GM18502 (cell line): Measurements from ENCODE around the gene JPT2.

Source experiments
- ATAC-seq: cut with Tn5 transposase; IDR thresholded peaks from one replicate; pipeline ENCODE4 v1.9.1; 2021; ENCODE audit warnings: mild to moderate bottlenecking; ENCODE audit not compliant: unreplicated experiment, poor library complexity

Gene JPT2

DNA sequence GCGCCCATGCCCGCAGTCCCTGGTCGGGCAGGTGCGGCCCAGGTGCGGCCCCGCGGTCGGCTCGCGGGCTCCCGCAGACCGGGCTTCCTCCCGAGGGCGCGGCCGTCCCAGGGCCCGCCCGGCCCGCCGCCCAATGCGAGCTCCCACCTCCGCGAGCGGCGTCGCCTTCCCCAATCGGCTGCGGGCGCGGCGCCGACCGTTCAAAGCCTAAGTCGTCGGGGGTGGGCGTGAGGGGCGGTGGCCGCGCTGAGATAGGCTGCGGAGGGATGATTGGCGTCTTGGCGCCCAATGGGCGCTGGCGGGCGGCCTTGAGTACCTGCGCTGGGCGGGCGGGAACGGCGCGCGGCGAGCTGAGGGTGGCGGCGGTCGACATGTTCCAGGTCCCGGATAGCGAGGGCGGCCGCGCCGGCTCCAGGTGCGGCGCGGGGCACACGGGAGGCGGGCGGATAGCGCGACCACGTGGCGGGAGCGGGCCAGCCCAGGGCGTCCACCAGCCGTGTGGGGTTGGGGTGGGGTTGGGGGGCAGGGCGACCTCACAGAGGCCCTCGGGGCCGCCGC lies at the start of gene JPT2:
JPT2 (plus strand) TSS at position 338 of the 558 bp plus-strand sequence; CDS start at position 372, 34 bp downstream.
- ATAC-seq, result peak; percentile 95

GRCh38 chr16:1630450-1631213 lies 47.4 kb upstream of the JPT2 start:
- ATAC-seq, result no peak

GRCh38 chr16:1631230-1631629 lies 46.8 kb upstream of the JPT2 start:
- ATAC-seq, result no peak

DNA sequence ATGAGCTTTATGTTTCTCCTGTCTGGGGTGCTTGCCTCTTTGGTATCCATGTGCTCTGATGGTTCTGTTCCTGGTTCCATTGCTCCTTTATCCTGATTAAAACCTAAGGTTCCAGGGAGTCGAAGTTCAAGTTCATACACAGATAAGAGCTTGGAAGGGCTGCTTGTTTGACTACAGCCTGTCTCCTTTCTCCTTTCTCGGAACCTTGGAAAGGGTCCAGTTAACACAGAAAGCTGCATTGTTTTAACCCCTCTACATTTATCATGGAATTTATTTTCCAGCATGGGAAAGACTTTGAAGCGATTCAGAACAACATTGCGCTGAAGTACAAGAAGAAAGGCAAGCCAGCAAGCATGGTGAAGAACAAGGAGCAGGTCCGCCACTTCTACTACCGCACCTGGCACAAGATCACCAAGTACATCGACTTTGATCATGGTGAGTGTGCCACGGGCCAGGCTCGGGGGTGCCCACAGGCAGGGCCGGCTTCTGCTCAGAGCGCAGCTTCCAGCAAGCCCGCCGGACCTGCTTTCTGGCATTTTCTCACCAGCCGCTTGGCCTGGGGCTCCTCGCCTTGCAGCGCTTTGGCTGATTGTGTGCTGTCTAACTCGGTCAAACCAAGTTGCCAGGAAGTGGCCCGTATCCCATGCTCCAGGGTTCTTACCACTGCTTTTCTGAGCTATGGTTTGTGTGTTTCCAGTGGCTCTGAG lies 46.0 kb upstream of the JPT2 start:
- ATAC-seq, result no peak

DNA sequence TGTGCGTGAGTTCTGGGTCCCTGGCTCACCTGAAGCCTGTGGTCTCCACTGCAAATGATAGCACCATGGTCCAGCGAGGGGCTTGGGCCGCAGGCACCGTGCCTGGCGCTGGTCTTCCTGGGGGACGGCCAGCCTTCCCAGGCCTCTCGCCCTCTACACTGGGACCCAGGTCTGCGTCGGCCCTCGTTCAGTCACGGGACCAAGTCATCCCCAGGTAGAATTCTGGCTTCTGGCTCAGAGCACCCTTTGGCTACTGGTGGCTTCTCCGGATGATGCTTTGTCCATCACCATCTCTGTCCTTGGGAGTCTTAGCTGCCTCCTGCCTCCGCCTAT lies 45.5 kb upstream of the JPT2 start:
- ATAC-seq, result no peak

DNA sequence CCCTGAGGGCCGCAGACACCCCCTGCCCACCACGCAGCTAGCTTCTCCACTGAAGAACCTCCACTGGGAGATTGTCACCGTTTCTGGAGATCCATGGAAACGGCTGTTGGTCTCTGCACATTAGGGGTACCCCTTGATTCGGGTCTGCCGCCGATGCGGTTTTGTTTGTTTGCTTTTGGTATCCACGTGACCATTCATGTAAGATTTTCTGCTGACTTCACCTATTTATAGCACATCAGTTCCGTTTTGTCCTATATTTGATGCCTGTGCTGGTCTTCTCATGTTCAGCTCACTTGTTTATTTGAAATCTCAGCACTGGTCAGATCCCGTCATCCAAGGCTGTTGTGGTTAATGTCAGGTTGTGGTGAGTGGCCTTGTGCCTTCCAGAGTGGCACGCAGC lies 44.8 kb upstream of the JPT2 start:
- ATAC-seq, result no peak

- ATAC-seq, result no peak
Observed at GRCh38 chr16:1634541-1634940, 43.5 kb upstream of the JPT2 start.

GRCh38 chr16:1635070-1635469 lies 43.0 kb upstream of the JPT2 start:
- ATAC-seq, result no peak

DNA sequence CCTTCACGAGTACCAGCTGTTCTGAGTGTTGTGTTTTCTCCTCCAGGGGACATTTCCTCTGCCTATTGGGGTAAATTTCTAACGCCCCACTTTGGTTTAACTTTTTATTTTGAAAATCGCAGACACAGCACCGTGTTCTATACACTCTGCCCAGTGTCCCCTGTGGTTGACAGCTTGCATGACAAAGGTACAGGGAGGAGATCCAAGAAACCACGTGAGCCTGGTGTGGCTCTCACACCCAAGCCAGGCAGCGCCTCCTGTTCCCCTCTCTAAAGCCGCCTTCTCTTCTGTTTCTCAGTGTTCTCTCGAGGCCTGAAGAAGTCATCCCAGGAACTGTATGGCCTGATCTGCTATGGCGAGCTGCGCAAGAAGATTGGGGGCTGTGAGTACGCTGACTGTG lies 40.6 kb upstream of the JPT2 start:
- no peak for ATAC-seq

DNA sequence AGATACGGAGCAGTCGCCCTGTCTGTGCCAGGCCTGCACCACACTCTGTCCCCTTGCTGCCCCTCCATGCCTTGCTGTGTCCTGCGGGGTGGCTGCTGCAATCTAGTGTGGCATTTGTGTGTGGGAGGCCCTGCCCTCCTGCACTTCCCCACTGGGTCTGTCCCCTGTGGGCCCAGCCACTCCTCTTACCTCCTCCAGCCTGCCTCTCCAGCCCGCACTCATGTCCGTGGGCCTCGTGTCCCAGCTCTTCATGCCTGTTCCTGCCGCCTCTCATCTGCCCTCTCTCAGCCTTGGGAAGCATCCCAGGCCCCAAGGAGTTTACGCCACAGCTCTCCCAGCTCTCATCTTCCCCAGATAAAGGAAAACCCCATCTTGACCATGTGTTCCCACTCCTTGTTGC lies 39.3 kb upstream of the JPT2 start:
- no peak for ATAC-seq

DNA sequence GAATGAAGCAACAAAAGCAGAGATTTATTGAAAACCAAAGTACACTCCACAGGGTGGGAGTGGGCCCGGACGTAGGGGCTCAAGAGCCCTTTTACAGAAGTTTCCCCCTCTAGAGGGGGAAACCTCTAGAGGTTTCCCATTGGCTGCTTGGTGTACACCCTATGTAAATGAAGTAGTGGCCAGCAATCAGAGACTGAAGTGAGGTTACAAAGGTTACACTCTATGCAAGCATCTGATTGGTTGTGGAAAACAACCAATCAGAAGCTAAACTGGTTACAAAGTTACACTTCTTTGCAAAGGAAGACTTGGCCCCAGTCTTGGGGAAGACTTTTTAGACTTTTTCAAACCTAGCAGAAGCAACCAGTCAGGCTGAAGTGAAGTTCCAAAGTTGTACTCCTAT lies 38.8 kb upstream of the JPT2 start:
- ATAC-seq, result no peak

- no peak for ATAC-seq
Observed at GRCh38 chr16:1639860-1640259, 38.2 kb upstream of the JPT2 start.

DNA sequence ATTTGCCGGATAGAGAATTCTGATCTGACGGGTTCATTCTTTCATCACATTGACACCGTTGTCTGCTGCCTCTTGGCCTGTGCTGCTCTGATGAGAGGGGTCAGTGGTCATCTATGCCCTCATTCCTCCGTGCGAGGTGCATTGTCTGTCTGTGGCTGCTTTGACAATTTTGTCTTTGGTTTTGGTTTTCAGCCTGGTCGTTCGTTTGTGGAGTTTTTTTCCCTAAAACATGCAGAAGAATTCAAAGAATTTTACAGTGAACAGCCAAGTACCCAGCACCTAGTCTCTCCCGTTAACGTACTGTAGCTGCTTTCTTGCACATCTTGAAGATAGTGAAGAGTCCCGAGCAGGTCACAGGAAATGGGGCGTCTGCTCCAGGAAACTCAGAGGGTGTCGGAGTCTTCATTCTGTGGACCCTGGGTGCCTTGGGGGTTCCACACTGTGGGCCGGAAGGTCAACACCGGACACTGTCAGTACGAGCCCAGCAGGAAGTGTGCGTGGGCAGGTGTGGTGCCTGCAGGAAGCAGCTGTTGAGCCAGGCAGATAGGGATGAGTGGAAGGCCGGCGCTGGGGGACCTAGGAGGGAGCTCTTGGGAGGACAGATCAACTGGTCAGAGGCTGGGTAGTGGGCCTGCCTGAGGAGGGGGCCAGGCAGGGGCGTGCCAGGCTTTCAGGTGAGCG lies 37.7 kb upstream of the JPT2 start:
- no peak for ATAC-seq

DNA sequence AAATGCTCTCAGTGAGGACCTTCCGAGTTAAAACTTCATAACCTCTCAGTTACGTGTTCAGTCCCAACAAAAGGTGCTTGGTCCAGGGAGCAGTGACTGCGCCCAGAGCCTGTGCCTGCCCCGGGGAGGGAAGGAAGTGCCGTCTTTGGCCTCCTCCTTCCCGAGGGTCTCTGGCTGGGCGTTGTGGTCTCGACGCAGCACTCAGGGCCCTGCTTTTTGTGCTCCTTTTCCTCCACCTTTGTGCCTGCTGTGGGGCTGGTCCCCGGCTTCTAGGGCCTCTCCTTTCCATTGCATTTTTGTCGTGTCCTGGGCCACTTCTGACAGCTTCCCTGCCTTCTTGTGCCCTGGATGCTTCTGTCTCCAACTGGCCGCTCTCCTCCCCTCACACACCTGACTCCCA lies 36.8 kb upstream of the JPT2 start:
- no peak for ATAC-seq

DNA sequence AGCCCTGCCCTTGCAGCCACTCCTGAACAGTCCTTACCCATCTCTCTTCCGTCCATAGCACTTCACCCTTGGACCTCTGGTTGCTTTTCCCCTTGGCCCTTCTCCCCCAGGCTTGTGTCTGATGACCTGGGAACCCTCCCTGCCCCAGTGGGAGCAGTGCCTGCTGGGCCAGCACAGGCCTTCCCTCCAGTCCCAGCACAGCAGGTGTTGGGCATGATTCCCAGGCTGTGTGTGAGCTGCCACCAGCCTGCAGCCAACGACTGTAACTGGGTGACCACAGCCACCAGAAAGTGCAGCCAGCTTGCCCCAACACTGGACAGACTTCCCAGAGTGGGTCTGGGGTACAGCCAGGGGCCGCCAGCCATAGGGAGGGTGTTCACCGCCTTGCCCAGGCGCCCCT lies 35.9 kb upstream of the JPT2 start:
- ATAC-seq, result no peak

GRCh38 chr16:1642753-1643152 lies 35.3 kb upstream of the JPT2 start:
- no peak for ATAC-seq

DNA sequence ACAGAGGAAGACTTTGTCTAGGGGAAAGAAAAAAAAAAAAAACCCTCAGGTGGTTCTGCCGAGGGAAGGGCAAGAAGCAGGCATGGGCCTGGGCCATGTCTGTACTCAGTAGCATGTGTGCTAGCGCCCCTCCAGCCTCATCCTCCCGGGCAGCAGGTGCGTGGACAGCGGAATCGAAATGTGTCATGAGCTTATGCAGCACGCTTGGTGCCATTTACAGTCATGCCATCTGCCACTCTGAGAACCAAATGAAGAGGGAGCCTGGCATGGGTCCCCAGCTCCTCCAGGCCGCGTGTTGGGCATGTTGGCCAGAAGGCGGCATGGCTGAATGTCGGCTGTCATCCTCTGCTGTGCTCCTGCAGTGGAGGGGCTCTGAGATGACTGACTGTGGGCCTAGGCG lies 34.6 kb upstream of the JPT2 start:
- ATAC-seq, result no peak

- ATAC-seq, result no peak
Observed at GRCh38 chr16:1645914-1646525, 32.1 kb upstream of the JPT2 start.

DNA sequence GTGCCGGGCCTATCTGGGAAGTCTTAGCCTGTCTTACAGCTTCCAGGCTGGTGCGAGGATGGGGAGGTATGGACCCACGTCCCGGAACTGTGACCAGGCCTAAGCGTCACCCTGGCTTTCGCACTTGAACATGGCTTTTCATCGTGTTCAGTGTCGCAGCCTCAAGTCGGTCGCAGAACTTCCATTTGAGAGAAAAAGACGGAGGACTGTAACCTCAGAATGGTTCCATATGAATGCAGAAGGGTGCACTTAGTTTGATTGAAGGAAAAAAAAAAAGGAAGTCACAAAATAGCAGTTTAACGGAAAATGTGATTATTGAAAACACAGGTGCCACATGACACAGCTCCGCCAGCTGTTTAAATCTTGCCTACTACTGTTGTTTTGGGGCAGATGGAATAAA lies 30.2 kb upstream of the JPT2 start:
- no peak for ATAC-seq

DNA sequence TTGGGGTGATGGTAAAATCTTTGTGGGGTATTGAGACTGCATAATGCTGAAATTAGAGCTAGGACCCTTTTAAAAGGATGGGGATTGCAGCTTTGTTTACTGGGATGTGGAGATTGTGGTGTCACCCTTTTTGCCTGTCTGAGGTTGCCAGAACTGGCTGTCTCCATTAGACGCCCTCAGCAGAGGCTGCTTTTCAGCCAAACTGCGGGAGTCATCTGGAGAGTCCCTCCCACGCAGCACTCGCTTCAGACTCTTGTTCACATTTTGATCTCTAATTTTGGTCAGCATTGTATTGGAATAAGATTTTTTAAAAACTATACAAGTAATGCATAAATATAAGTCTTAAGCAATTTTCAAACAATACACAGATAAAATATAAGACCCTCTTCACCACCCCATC lies 27.9 kb upstream of the JPT2 start:
- ATAC-seq, result no peak
